Measurements from ENCODE around the gene APCDD1.

APCDD1 gene

GRCh38 chr18:10518595-10519255 lies 64.3 kb downstream of the APCDD1 start:
- no peak for DNase-seq (ENCODE audit: extremely low read depth, insufficient read length)
- Histone ChIP-seq H3K27me3 (replicated peaks; ENCODE audit: control insufficient read depth, insufficient read depth, low read length) (no peaks in the 10 kb centered on the region), H3K36me3 (ENCODE audit: control insufficient read depth, insufficient read depth, low read length) (no peaks in the 10 kb centered on the region), H3K4me3 (replicated peaks; ENCODE audit: low read depth, low read length) (no peak overlapping the region)
- TF ChIP-seq CTCF (IDR thresholded peaks at IDR 0.05; ENCODE audit: insufficient read depth, low read length, poor library complexity, severe bottlenecking) = peak; percentile 2

- Histone ChIP-seq H3K27me3 (replicated peaks; ENCODE audit: control insufficient read depth, insufficient read depth, low read length) (no peaks in the 10 kb centered on the region), H3K4me3 (replicated peaks; ENCODE audit: low read depth, low read length) (no peak overlapping the region)
These were observed 64.9 kb downstream of the APCDD1 start for GRCh38 chr18:10519366-10519765.

GRCh38 chr18:10519999-10520935 lies 65.8 kb downstream of the APCDD1 start:
- DNase-seq (ENCODE audit: extremely low read depth, insufficient read length) = no peak
- TF ChIP-seq CTCF (IDR thresholded peaks at IDR 0.05; ENCODE audit: insufficient read depth, low read length, poor library complexity, severe bottlenecking) = peak; percentile 86
- Histone ChIP-seq H3K27me3 (replicated peaks; ENCODE audit: control insufficient read depth, insufficient read depth, low read length) (no peaks in the 10 kb centered on the region), H3K4me3 (replicated peaks; ENCODE audit: low read depth, low read length) (no peak overlapping the region), H3K36me3 (ENCODE audit: control insufficient read depth, insufficient read depth, low read length) (no peaks in the 10 kb centered on the region)

More at GRCh38 chr18:10519366-10519765, 64.9 kb downstream of the APCDD1 start:
- H3K36me3 ChIP-seq (ENCODE audit: control insufficient read depth, insufficient read depth, low read length) = no peaks in the 10 kb centered on the region
- TF ChIP-seq CTCF (IDR thresholded peaks at IDR 0.05; ENCODE audit: insufficient read depth, low read length, poor library complexity, severe bottlenecking) = no peak
- DNase-seq (ENCODE audit: extremely low read depth, insufficient read length) = no peak

- H3K27me3 ChIP-seq (replicated peaks; ENCODE audit: control insufficient read depth, insufficient read depth, low read length) = no peaks in the 10 kb centered on the region
- DNase-seq (ENCODE audit: extremely low read depth, insufficient read length) = no peak
- no peak for TF ChIP-seq CTCF (IDR thresholded peaks at IDR 0.05; ENCODE audit: insufficient read depth, low read length, poor library complexity, severe bottlenecking)
- H3K4me3 ChIP-seq (replicated peaks; ENCODE audit: low read depth, low read length) = no peak overlapping the region
- no peaks in the 10 kb centered on the region for H3K36me3 ChIP-seq (ENCODE audit: control insufficient read depth, insufficient read depth, low read length)
These were observed 67.1 kb downstream of the APCDD1 start for GRCh38 chr18:10521566-10521965.

GRCh38 chr18:10522574-10522973 lies 68.1 kb downstream of the APCDD1 start:
- no peak for DNase-seq (ENCODE audit: extremely low read depth, insufficient read length)
- Histone ChIP-seq H3K36me3 (ENCODE audit: control insufficient read depth, insufficient read depth, low read length) (no peaks in the 10 kb centered on the region), H3K4me3 (replicated peaks; ENCODE audit: low read depth, low read length) (no peak overlapping the region), H3K27me3 (replicated peaks; ENCODE audit: control insufficient read depth, insufficient read depth, low read length) (no peaks in the 10 kb centered on the region)
- no peak for TF ChIP-seq CTCF (IDR thresholded peaks at IDR 0.05; ENCODE audit: insufficient read depth, low read length, poor library complexity, severe bottlenecking)

Measured in GM06990 (cell line).